GM10847 (cell line): ENCODE results near the gene LIN37.

Experiments
- POLR2A ChIP-seq: IDR thresholded peaks from 2 replicates; pipeline ENCODE4 v1.6.1; 2011; ENCODE audit not compliant: insufficient read length; ENCODE audit errors: extremely low read depth

The LIN37 gene

DNA sequence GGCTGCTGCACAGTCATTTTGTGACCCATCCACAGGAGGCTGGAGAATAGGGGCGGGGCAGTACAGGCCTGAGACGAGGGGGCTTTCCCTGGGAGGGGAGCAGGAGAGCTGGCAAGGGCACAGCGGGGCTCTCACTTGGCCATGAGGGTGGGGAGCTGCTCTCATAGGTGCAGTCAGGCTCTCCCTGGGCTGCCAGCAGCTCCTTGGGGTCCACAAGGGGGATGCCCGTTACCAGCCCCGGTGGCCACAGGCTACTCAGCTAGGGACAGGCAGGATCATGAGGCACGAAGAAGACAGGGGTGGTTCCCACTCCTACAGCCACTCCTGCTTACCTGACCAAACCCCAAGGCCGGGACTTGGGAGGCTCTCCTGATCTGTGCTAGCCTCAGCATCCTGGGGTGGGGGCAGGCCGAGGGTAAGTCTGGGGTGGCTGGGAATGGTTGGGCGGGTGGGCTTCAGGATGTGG is 43.5 kb downstream of the LIN37 start:
- no peak for TF ChIP-seq POLR2A

DNA sequence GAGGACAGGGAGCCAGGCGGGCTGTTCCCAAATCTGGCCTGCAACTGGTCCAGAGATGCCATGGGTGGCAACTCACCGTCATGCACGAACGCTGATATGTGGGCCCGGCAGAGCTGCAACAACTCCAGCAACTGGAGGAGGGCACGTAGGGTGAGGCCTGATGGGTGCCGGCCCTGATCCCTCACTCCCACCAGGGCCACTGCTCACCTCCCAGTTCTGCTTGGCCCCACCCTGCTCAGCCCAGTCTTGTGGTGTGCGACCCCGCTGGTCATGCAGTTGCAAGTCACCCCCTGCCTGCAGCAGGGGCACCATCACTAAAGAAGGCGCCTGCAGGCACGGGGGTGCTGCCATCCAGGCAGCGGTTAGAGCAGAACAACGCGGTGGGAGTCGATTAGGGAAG is 43.9 kb downstream of the LIN37 start:
- no peak for TF ChIP-seq POLR2A

DNA sequence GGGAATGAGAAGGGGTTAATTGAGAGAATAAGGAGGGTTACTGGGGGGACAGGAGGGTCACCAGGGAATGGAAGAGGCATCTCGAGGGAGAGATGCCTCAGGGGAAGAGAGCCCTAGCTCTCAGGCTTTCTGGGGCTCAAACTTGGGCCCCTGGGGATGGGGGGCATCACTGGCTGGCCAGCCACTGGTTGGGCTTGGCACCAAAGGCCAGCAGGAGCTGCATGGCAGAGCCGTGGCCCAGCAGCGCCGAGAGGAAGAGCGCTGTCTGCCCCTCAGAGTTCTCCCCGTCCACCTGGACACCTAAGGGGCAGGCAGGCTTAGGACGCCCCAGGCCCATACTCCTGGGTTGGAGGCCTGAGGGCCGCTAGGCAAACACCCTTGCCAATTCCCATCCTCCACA is 44.5 kb downstream of the LIN37 start:
- no peak for TF ChIP-seq POLR2A

DNA sequence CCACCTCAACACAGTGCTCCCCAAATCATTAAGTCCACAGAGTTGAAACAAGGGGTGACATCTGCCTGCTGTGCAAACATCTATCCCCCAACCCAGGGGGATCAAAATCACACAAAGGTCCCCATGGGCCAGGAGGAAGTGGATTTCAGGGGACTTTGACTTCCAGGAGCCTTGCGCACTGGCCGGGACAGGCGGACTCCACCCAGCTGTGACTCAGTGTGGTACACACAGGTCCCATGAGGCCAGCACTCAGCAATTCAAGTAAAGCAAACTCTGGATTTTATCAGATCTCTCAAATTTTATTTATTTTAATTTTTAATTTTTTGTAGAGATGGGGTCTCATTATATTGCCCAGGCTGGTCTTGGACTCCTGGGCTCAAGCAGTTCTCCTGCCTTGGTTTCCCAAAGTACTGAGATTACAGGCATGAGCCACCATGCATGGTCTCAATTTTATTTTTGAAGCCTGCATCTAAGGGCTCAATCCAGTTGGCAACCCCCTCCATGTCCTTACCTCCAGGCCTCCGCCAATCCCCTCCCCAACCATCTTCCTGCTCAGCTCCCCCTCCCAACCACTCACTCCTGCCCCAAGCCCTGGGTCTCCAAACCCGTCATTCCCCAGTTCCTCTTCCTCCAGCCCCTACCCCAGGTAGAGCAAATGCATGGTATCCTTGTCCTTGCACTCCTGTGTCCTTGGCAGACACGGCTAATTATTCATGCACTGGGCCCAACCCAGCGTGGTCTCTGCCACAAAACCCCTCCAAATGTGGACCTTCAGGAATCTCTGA is 45.2 kb downstream of the LIN37 start:
- TF ChIP-seq POLR2A = no peak

DNA sequence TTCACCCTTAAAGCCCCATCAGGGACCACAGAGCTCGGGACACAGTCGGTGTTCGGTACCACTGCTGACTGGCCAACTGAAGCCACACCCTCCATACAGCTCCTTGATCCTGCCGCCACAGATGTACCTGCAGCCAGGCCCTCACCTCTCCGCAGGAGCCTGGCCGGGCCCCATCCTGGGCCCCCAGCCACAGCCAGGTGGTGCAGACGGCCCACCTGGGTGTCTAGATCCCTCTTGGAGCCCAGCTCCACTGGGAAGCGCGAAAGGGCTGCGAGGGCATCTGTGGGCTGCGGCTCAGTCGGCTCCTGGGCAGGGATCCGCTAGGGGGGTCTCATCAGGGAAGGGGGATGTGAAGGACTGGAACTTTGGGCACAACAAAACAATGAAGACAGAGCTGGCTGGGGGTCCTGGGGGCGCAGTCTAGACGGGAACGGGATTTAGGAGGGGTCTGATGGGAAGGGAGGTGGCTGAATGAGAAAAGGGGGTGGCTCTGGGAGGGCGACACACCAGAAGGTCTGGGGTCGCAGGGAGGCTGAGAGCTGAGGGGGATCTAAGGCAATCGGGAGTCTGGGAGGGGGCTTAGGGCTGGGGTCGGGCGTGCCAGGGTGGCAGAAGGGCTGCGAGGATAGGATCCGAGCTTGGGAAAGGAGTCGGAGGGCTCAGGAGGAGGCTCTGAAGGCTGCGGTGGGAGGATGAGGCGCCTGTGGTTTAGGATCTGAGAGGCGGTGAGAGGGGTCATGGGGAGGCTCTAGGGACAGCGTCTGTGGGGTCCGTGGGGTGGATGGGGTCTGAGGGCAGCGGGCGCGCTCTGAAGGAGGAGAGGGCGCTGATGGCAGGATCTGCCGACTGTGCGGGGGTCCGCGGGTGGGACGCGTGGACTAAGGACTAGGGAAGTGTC is 48.5 kb downstream of the LIN37 start:
- no peak for TF ChIP-seq POLR2A

DNA sequence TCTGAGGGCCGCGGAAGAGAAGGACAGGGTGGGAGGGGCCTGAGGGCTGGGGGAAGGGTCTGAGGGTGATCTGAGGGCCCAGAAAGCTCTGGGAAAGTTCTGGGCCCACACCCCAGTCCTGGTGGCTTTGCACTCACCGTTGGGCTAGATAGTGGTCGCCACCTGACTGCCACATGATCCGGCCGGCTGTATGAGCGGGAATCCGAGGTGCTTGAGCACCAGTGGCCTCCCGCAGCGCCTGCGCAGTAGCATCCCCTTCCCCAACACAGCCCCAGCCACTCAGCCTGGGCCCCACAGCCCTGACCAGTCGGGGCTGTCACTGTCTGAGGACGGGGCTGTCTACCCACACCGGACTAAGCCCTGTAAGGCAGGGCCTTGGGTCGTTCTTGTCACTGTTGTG is 49.3 kb downstream of the LIN37 start:
- no peak for TF ChIP-seq POLR2A

DNA sequence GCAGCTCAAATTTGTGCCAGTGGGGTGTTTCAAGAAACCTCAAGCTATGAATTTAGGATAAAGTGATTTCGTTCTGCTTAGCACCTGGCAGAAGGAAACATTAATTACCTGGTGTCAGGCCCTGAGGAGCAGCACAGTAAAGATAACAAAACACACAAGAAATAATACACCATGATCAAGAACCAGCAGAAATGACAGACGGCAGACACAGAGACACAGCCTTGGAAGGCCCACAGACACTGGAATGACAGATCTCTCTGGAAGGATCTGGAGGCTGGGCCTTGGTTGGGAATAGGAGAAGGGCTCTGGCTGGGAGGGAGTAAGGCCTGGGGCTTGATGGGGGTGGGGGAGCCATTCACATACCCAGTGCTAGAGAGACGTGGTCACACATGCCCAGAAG is 53.5 kb downstream of the LIN37 start:
- no peak for TF ChIP-seq POLR2A
